GM21825 (cell line): Measurements from ENCODE around the gene IGF2R.

Experiments
- ATAC-seq: cut with Tn5 transposase; IDR thresholded peaks from one replicate; pipeline ENCODE4 v1.9.1; 2021; ENCODE audit warnings: mild to moderate bottlenecking, moderate library complexity; ENCODE audit not compliant: unreplicated experiment

The IGF2R gene

DNA sequence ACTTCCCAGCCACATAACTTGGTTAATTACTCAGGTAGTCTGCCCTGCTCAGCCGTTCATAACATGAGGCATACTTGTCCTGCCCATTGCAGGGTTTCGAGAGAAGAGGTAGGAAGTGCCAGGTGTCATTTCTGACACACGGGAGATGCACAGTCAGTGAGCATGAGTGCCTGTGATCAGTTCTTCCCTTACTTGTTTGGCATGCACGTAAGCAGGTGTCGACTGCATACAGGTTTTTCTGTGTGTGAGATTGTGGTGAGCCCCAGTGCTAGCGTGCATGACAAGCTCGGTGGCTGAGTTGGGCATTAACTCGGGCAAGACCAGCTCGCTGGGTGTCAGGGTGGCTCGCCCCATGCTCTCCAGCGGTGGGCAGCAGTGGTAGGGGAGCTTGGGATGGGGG, 101.5 kb downstream of the IGF2R start:
- peak; percentile 36 for ATAC-seq

GRCh38 chr6:160070831-160071230, 101.9 kb downstream of the IGF2R start:
- no peak for ATAC-seq

- no peak for ATAC-seq
These were observed 103.2 kb downstream of the IGF2R start for GRCh38 chr6:160071805-160072690.

DNA sequence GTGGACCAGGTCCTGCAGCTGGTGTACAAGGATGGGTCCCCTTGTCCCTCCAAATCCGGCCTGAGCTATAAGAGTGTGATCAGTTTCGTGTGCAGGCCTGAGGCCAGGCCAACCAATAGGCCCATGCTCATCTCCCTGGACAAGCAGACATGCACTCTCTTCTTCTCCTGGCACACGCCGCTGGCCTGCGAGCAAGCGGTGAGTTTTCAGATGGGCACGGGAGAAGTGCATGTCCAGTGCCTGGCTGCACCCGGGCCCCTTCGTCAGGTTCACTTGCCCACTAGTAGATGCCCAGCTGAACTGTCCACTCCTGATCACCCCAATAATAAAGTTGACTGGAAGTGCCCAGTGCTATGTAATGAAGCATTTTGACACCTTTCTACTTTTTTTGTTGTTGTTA, 104.4 kb downstream of the IGF2R start:
- no peak for ATAC-seq

- no peak for ATAC-seq
These were observed 107.1 kb downstream of the IGF2R start for GRCh38 chr6:160076009-160076408.

DNA sequence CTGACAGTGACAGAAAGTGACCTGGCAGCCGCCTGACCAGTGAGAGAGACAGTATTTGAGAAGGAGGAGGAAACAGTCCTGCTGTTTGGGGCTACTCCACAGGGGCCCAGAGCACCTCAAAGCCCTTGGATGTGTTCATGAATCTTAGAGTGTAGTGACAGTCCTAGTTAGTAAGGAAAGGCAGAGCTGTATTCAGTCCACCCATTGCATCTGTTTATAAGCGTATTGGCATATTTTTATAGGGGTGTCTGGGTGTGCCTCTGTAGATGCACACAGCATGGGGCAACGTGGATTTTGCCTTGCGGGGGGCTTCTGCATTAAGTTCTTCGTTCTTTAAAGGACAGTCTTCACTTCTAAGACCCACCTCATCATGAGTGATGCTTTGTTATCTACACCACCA, 108.1 kb downstream of the IGF2R start:
- ATAC-seq, result no peak

- ATAC-seq, result no peak
These were observed 108.6 kb downstream of the IGF2R start for GRCh38 chr6:160077526-160077925.

DNA sequence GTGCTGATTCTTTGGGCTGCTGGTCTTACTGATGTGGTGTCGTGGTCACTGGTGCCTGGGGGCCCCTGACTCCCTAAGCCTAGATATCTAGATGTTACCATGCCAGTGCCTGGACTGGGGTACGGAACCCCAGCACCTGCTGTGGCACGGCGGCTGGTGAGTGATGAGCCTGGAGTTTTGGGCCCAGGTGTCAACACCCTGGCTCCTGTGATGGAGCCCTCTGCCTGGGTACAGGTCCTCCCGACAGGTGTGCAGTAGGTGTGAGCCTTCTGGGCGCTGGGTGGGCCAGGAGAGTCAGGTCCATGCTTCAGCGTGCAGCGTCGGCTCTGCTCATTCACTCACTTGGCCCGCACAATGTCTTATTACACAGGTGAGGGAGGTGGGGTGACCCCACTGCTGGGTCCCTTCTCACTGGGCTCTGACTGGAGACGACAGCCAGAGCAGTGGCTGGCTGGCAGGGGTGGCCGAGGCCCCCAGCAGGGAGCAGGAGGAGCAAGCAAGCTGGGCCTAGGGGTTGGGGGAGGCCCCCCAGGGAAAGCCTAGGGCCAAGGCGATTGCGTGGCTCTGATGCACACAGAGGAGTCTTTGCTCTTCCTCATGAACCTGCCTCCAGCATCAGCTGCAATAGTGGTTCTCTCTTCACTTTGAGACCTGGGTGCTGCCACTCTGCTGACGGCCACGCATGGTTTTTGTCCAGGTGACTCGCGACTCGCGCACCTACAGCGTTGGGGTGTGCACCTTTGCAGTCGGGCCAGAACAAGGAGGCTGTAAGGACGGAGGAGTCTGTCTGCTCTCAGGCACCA, 110.2 kb downstream of the IGF2R start:
- no peak for ATAC-seq

GRCh38 chr6:160079686-160080043, 110.8 kb downstream of the IGF2R start:
- ATAC-seq, result no peak

DNA sequence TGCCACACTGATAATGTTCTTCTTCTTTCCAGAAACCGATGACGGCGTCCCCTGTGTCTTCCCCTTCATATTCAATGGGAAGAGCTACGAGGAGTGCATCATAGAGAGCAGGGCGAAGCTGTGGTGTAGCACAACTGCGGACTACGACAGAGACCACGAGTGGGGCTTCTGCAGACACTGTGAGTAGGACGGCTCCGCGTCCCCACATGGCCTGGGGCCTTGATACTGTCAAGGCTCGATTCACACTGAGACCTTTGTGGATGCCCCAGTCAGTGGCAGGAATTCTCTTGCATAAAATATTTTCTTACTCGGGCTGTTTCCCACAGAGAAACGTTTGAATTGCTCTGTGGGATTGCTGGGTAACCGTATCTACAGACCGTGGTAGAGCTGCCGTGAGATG, 111.2 kb downstream of the IGF2R start:
- ATAC-seq, result no peak

DNA sequence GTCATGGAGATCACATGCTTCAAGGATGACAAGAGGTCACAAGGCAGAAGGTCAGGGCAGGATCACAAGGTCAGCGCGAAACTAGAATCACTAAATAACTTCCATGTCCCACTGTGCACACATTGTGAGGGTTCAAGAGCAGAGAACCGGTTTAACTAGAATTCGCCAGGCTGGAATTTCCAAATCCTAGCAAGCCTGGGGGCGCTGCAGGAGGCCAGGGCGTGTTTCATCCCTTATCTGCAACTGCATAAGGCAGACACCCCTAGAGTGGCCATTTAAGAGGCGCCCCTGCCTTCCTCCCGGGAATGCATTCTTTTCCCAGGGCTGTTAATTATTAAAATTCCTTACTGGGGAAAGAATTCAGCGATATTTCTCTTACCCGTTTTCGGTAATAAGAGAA, 112.5 kb downstream of the IGF2R start:
- ATAC-seq, result no peak

- no peak for ATAC-seq
These were observed 113.7 kb downstream of the IGF2R start for GRCh38 chr6:160082627-160083026.

- no peak for ATAC-seq
These were observed 115.4 kb downstream of the IGF2R start for GRCh38 chr6:160084198-160084776.

GRCh38 chr6:160085226-160085625, 116.3 kb downstream of the IGF2R start:
- ATAC-seq, result no peak

DNA sequence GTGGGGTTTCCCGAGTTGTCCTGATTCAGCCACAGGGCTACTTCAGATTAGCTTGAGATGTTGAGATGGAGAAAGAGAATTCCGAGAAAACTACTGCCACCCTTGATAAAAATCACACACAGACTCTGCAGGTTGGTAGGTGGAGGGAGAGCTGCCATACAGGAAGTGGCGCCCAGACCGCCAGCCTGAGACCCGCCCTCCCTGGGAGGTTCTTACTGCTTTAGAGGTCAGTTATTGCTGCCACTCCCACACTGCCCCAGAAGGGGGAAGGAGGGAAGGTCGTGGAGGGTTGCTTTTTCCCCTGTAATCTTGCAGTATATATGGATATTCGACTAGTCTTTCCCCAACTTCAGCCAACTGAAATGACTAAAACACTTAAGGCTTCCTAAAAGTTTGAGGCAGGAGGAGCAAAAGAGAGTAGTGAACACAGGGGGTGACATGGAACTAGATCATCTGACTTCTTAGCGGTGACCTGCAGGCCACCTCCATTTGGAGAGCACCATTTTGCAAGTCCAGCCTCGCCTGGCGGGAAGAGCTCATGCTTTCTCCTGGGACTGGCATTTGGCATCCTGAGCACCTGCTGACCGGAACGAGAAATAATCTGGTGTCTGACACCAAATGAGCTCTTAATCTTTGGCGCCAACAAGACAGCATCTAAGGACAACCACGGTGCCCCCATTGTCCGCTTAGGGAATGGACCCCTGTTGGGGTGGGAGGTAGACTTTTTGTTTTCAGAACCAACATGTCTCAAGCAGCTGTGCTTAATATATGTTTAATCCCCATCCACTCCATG, 117.0 kb downstream of the IGF2R start:
- no peak for ATAC-seq

- no peak for ATAC-seq
These were observed 117.9 kb downstream of the IGF2R start for GRCh38 chr6:160086754-160087153.

DNA sequence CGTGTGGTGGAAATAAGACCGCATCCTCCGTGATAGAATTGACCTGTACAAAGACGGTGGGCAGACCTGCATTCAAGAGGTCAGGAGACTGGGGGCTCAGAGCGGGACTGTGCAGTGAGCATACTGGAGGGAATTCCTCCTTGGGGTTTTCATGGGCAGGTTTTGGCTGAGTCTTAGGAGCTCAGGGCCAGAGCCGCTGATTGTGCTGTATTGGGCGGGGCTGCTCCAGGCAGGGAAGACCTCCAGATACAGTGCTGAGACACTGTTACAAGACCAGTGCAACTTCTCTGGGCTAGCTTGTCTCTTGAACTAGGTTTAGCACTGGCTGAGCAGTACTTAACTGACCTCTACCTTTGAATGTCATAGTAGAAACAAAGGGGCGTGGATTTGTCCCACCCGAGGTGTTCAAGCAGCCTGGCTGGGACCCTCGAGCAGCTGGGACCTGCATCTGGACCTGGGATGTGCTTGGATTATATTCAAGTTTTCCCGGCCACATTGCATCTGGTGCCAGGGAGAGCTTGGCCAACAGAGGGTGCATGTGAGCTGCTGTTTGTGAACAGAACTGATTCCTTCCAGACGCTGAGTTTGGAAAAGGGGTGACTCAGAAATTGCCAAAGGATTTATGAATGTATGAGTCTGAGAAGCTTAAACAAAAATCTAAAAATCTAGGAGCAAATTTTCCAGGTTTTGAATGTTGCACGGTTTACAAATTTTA, 119.3 kb downstream of the IGF2R start:
- no peak for ATAC-seq

DNA sequence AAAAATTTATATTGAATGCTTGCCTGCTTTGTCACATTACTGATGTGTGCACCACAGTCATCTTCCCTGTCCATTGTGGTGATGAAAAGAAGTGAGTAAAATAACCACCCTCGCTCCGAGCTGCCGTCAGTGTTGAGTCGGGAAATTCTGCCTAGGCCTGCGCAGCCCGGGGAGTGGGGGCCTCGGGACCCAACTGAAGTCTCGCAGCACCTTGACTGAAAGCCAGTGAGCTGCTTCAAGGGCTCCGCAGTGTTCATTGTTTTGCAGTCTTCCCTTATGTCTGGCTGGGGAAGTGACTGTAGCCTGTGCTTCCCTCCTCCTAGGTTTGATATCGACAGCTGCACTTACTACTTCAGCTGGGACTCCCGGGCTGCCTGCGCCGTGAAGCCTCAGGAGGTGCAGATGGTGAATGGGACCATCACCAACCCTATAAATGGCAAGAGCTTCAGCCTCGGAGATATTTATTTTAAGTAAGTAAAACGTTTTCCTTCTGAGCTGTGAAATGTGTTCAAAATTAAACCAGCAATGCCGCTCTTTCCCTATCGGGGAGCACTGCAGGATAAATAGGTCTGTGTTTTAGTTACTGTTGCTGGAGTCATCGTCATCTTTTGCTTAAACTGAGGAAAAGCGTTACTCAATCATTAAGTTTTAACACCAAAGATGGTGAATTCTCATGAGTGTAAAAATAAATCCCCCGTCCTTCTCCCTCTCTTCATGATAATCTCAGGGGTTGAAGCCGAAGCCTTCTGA, 120.1 kb downstream of the IGF2R start:
- ATAC-seq, result no peak

DNA sequence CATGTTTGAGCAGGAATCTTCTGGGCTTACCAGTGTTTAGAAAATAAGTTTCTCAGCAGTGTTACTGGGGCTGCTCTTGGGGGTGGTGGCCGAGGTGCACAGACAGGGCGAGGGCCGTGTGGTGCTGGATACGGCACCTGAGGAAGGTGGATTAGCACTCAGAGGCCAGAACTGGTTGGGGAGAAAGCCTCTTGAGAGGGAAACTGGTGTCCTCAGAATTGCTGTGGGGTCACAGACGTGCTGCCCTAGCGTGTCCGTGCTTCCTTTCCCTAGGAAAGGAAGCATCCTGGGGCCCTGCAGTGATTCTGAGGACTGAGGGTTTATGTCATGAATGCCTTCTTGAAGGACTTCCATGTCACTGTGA, 120.6 kb downstream of the IGF2R start:
- ATAC-seq, result no peak
